HepG2 (cell line): ENCODE data around the gene STMND1. TPM values are rescaled to one million over a fixed set of nuclear protein-coding genes. Genes with fewer than 3 reads are reported as not detected.
"Not testable (repeated sequence)": the region's sequence is repeated elsewhere in the genome, so short reads cannot be mapped to it uniquely, and the experiment has no call there.

Experiments used
- ATAC-seq: fragments of 200-7000 bp; cut with Tn5 transposase; 3 replicates; pipeline ENCODE4 v1.9.1; 2020; ENCODE audit warnings: mild to moderate bottlenecking, moderate library complexity
- BruUV-seq: library from RNA; stranded (reverse); fragments of 400-500 nt; replicated peaks from 2 replicates; lab custom pipeline; 2021; lab: Mats Ljungman, UMichigan
- CTCF ChIA-PET: fragments of 300-600 bp; formaldehyde crosslinking; extraction: SDS; loops from one replicate; lab custom pipeline; 2021; ENCODE audit warnings: low total read pairs, inconsistent platforms, low intra/inter-chr PET ratio; lab: Yijun Ruan, JAX
- POLR2A ChIA-PET: fragments of 350-600 bp; sonication (Branson Sonifier 250); formaldehyde crosslinking; loops from one replicate; lab custom pipeline; 2020; ENCODE audit warnings: antibody characterized with exemption, inconsistent platforms; lab: Yijun Ruan, JAX
- DNase-seq: peaks from one replicate; pipeline ENCODE4 v3.0.0-alpha.2; 2015; ENCODE audit warnings: low spot score
- FAIRE-seq: peaks from 3 replicates; lab custom pipeline; 2011; peaks lifted over from hg19 to GRCh38; lab: Jason Lieb, UNC
- H2AFZ ChIP-seq: one replicate; pipeline ENCODE4 v1.6.1; 2011; ENCODE audit warnings: low read length, inconsistent platforms
- H3K27ac ChIP-seq: fragments of 300-600 bp; 3 replicates; pipeline ENCODE4 v1.8.0; 2011; ENCODE audit warnings: mixed run types, mild to moderate bottlenecking, mixed read lengths, low read length, inconsistent platforms; ENCODE audit not compliant: insufficient read depth; ENCODE audit errors: extremely low read length
- H3K27me3 ChIP-seq, 2 experiments: fragments of 200-600 bp in 1 of 2; 2 replicates in 1 of 2; 3 replicates in 1 of 2; pipeline versions ENCODE4 v1.6.0 to v1.8.0; 2011; ENCODE audit warnings: low read length in 2 of 2, mild to moderate bottlenecking in 2 of 2, moderate library complexity in 2 of 2, inconsistent platforms in 1 of 2; ENCODE audit not compliant: insufficient read depth in 2 of 2, control insufficient read depth in 1 of 2
- H3K36me3 ChIP-seq, 2 experiments: fragments of 200-600 bp in 1 of 2; replicated peaks in 1 of 2; 2 replicates in 1 of 2; 3 replicates in 1 of 2; pipeline versions ENCODE4 v1.5.1 to v1.8.0; 2011; ENCODE audit warnings: low read length in 2 of 2, inconsistent platforms in 1 of 2; ENCODE audit not compliant: insufficient read depth in 2 of 2, control insufficient read depth in 1 of 2
- H3K4me1 ChIP-seq: 2 replicates; pipeline ENCODE4 v1.5.1; 2012; ENCODE audit warnings: low read length, inconsistent platforms; ENCODE audit not compliant: insufficient read depth
- H3K4me2 ChIP-seq: 2 replicates; pipeline ENCODE4 v1.6.0; 2011; ENCODE audit warnings: low read depth, low read length, inconsistent platforms
- H3K4me3 ChIP-seq, 3 experiments: fragments of 200-600 bp in 1 of 3; sonication (generic), shearing (Covaris generic) in 1 of 3; replicated peaks in 1 of 3; 2 replicates each; pipeline ENCODE4 v1.5.1; 2011 to 2016; ENCODE audit warnings: low read length in 3 of 3, inconsistent platforms in 2 of 3, low read depth in 2 of 3, mild to moderate bottlenecking in 2 of 3, control low read depth in 1 of 3, mixed read lengths in 1 of 3; ENCODE audit not compliant: insufficient read depth in 1 of 3
- H3K79me2 ChIP-seq: one replicate; pipeline ENCODE4 v1.6.1; 2011; ENCODE audit warnings: low read length, inconsistent platforms; ENCODE audit not compliant: insufficient read depth
- H3K9ac ChIP-seq: 2 replicates; pipeline ENCODE4 v1.6.0; 2011; ENCODE audit warnings: mild to moderate bottlenecking, low read depth, low read length, inconsistent platforms; ENCODE audit not compliant: insufficient read depth
- H3K9me3 ChIP-seq: 2 replicates; pipeline ENCODE4 v1.5.1; 2012; ENCODE audit warnings: mild to moderate bottlenecking, low read length
- H4K20me1 ChIP-seq: 2 replicates; pipeline ENCODE4 v1.6.0; 2011; ENCODE audit warnings: inconsistent platforms, mild to moderate bottlenecking, low read length, moderate library complexity; ENCODE audit not compliant: insufficient read depth
- ATF1 ChIP-seq: IDR thresholded peaks from 2 replicates; pipeline ENCODE4 v1.6.1; 2016; ENCODE audit warnings: mild to moderate bottlenecking, control low read depth
- ATF2 ChIP-seq: sonication (generic); formaldehyde crosslinking; IDR thresholded peaks from 2 replicates; pipeline ENCODE4 v1.4.0; 2020; ENCODE audit warnings: missing genetic modification reagents
- BHLHE40 ChIP-seq: IDR thresholded peaks from 2 replicates; pipeline ENCODE4 v1.6.1; 2011; ENCODE audit warnings: low read length, improper control_type of control experiment
- HDAC2 ChIP-seq: sonication (generic); formaldehyde crosslinking; IDR thresholded peaks from 2 replicates; pipeline ENCODE4 v1.4.0; 2020; ENCODE audit warnings: missing genetic modification reagents
- POLR2A ChIP-seq, 2 experiments: IDR thresholded peaks; 2 replicates each; pipeline ENCODE4 v1.6.1; 2011; ENCODE audit warnings: low read depth in 2 of 2, low read length in 2 of 2, mild to moderate bottlenecking in 1 of 2, moderate library complexity in 1 of 2; ENCODE audit not compliant: insufficient read depth in 1 of 2
- RARA ChIP-seq: IDR thresholded peaks from 2 replicates; pipeline ENCODE4 v1.6.1; 2016; ENCODE audit warnings: missing genetic modification reagents, missing compliant biosample characterization
- SMAD9 ChIP-seq: sonication (generic); formaldehyde crosslinking; IDR thresholded peaks from 2 replicates; pipeline ENCODE4 v1.5.1; 2020; ENCODE audit warnings: mild to moderate bottlenecking, missing genetic modification reagents
- TCF7 ChIP-seq: sonication (generic); IDR thresholded peaks from 2 replicates; pipeline ENCODE4 v1.6.1; 2016; ENCODE audit warnings: antibody characterized with exemption, low read depth
- ZBTB37 ChIP-seq: sonication (generic); formaldehyde crosslinking; IDR thresholded peaks from 2 replicates; pipeline ENCODE4 v1.4.0; 2020; ENCODE audit warnings: mild to moderate bottlenecking, missing genetic modification reagents
- ZBTB4 ChIP-seq: sonication (generic); formaldehyde crosslinking; IDR thresholded peaks from 2 replicates; pipeline ENCODE4 v1.4.0; 2020; ENCODE audit warnings: missing genetic modification reagents, mild to moderate bottlenecking, borderline replicate concordance
- ZNF207 ChIP-seq: fragments of 450-650 bp; IDR thresholded peaks from 2 replicates; pipeline ENCODE4 v1.6.1; 2016; ENCODE audit warnings: antibody characterized with exemption, borderline replicate concordance
- ZNF572 ChIP-seq: sonication (generic); formaldehyde crosslinking; IDR thresholded peaks from 2 replicates; pipeline ENCODE4 v1.5.1; 2020; ENCODE audit warnings: mild to moderate bottlenecking, missing genetic modification reagents
- ZNF772 ChIP-seq: sonication (generic); formaldehyde crosslinking; IDR thresholded peaks from 2 replicates; pipeline ENCODE4 v1.5.0; 2020; ENCODE audit warnings: mild to moderate bottlenecking, missing genetic modification reagents
- ZSCAN31 ChIP-seq: sonication (generic); formaldehyde crosslinking; IDR thresholded peaks from 2 replicates; pipeline ENCODE4 v1.5.0; 2020; ENCODE audit warnings: low read depth, mild to moderate bottlenecking, missing genetic modification reagents
- WGBS: methylation state at CpG from one replicate; pipeline ENCODE4 v1.1.6; 2017; ENCODE audit warnings: low lambda C conversion rate; 5-methylcytosine and 5-hydroxymethylcytosine counted together
- in situ Hi-C: cut with HindIII; loops from 2 replicates; pipeline ENCODE4 v1.10.0; 2017; ENCODE audit warnings: low pct_unique_long_range_greater_than_20kb; ENCODE audit not compliant: extremely low pct_ligation_motif_present
- intact Hi-C: fragments of 100-400 bp; cut with micrococcal nuclease; formaldehyde crosslinking; loops from one replicate; pipeline ENCODE4 v1.10.0; 2022; ENCODE audit not compliant: unreplicated experiment
- polyA plus RNA-seq, 8 experiments: library from polyadenylated mRNA; depleted of rRNA in 3 of 8; stranded (reverse) in 7 of 8; unstranded in 1 of 8; fragments of >200 nt; fragmentation: Illumina TruSeq in 4 of 8; extraction: Trizol in 4 of 8; gene quantifications; 2 replicates each; pipeline versions ENCODE4 v1.2.1 to v1.2.3, GENCODE V29; 2011 to 2016; ENCODE audit warnings: low read depth in 4 of 8, missing spikeins in 1 of 8, mixed read lengths in 1 of 8; ENCODE audit not compliant: insufficient read depth in 1 of 8
- total RNA-seq, 5 experiments: library from RNA; depleted of rRNA; stranded (reverse); fragments of >200 nt; fragmentation: Illumina TruSeq; extraction: Trizol; gene quantifications; 2 replicates each; pipeline ENCODE4 v1.2.3, GENCODE V29; 2016; ENCODE audit warnings: low read depth in 1 of 5
- TF ChIP-seq, protein P1 (sequence below): sonication (generic); formaldehyde crosslinking; IDR thresholded peaks from 2 replicates; pipeline ENCODE4 v1.5.1; 2020; ENCODE audit warnings: missing genetic modification reagents, mild to moderate bottlenecking, borderline replicate concordance

STMND1 gene
- total and polyA plus RNA-seq, 2 of the 13 experiments (the other 11 are each of a cell fraction or from before 2014, with no cell fraction given) = not detected

DNA sequence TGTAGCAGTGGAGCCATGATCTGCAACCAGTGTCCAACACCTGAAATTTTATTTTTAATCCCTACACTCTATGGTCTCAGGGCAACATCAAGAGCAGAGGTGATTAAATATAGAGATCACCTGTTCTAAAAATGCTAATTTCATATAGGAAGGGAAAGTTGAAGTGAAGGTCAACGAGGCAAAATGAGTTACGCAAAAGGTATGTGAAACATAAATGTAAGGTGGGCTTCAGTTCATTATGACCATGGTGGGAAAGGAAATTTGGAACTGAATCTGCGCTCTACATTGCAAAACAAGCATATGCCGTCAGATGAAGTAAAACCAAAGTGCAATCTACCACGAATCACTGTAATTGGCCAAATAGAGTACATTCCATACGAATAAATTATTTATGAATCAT lies 35.2 kb upstream of the STMND1 start:
- 32% methylated on average over 6 of the region's 6 CpGs for WGBS
- no peaks in the 10 kb centered on the region for H3K27me3 ChIP-seq
- no peak overlapping the region for H3K9ac ChIP-seq
- no peaks in the 10 kb centered on the region for H4K20me1 ChIP-seq
- in situ Hi-C loops (no loop called here), intact Hi-C loops (no loop called here)
- ATAC-seq (no peak), DNase-seq (no peak), FAIRE-seq (no peak)
- TF ChIP-seq ZSCAN31 (CRISPR knock-in tag) (no peak), SMAD9 (CRISPR knock-in tag) (no peak), ZBTB4 (CRISPR knock-in tag) (no peak), ATF1 (CRISPR knock-in tag) (no peak), RARA (no peak), ZNF772 (CRISPR knock-in tag) (no peak), TCF7 (no peak), ZNF207 (no peak), ATF2 (CRISPR knock-in tag) (no peak), ZBTB37 (no peak), BHLHE40 (no peak), POLR2A (IDR thresholded peaks at IDR 0.05; ENCODE audit: insufficient read depth in 1 of 2, low read depth in 2 of 2, low read length in 2 of 2) (no peak), ZNF572 (no peak), HDAC2 (CRISPR knock-in tag) (no peak)
- TF ChIP-seq, protein P1, sequence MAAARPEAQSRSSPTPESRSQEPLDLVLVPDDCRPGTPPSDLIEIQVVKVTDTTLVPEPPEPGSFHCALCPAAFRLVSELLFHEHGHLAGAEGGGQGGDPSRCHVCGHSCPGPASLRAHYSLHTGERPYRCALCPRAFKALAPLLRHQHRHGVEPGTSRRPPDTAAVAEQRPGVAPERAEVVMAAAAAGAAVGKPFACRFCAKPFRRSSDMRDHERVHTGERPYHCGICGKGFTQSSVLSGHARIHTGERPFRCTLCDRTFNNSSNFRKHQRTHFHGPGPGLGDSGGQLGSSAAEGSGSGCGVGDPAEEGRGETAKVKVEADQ (CRISPR knock-in tag) = no peak
- ChIA-PET POLR2A (no interaction called here), CTCF (no interaction called here)
- H3K27ac ChIP-seq = no peak overlapping the region
- no peak overlapping the region for H3K4me2 ChIP-seq
- H3K4me3 ChIP-seq = no peak overlapping the region
- BruUV-seq = no TSS peak
- H3K36me3 ChIP-seq = no peaks in the 10 kb centered on the region
- peaks cover 8% of the 10 kb centered on the region for H3K9me3 ChIP-seq
- H3K79me2 ChIP-seq = no peaks in the 10 kb centered on the region
- no peaks in the 10 kb centered on the region for H3K4me1 ChIP-seq
- H2AFZ ChIP-seq = no peak overlapping the region

- ATAC-seq, H3K4me1 ChIP-seq, FAIRE-seq, H3K4me3 ChIP-seq, H3K36me3 ChIP-seq, H3K9me3 ChIP-seq, BruUV-seq, H2AFZ ChIP-seq, H3K4me2 ChIP-seq, H3K79me2 ChIP-seq, in situ Hi-C loops, H3K27ac ChIP-seq, POLR2A ChIA-PET, H4K20me1 ChIP-seq, intact Hi-C loops, H3K9ac ChIP-seq, DNase-seq, H3K27me3 ChIP-seq, CTCF ChIA-PET: not testable (repeated sequence)
These were observed 32.9 kb upstream of the STMND1 start for GRCh38 chr6:17068972-17069371.
